Measurements from ENCODE around the gene ZNF579. TPM values are rescaled to one million over a fixed set of nuclear protein-coding genes. Genes with fewer than 3 reads are reported as not detected.
"Not testable (repeated sequence)": the region's sequence is repeated elsewhere in the genome, so short reads cannot be mapped to it uniquely, and the experiment has no call there.

The ZNF579 gene
- total RNA-seq, 1 experiment from 2014 or later: 7.2 TPM

- Histone ChIP-seq H3K4me1 (replicated peaks) (peaks cover 25% of the 10 kb centered on the region), H3K9me3 (replicated peaks) (no peaks in the 10 kb centered on the region), H3K36me3 (peaks cover 20% of the 10 kb centered on the region), H3K27me3 (replicated peaks) (no peaks in the 10 kb centered on the region), H3K27ac (peak overlapping the region; percentile 44), H3K4me3 (peak overlapping the region; percentile 70)
- no peak for DNase-seq (ENCODE audit: low read depth in 1 of 2, low spot score in 2 of 2)
Observed at GRCh38 chr19:55581145-55581822, 636 bp upstream of the ZNF579 start.

GRCh38 chr19:55579766-55580621, 654 bp downstream of the ZNF579 start:
- Histone ChIP-seq H3K9me3 (replicated peaks) (no peaks in the 10 kb centered on the region), H3K4me3 (peak overlapping the region; percentile 70), H3K27me3 (replicated peaks) (no peaks in the 10 kb centered on the region), H3K27ac (peak overlapping the region; percentile 71), H3K36me3 (peaks cover 20% of the 10 kb centered on the region), H3K4me1 (replicated peaks) (peaks cover 12% of the 10 kb centered on the region)
- peak; percentile 32 to 62 for DNase-seq (ENCODE audit: low read depth in 1 of 2, low spot score in 2 of 2)

- Histone ChIP-seq H3K36me3 (peaks cover 20% of the 10 kb centered on the region), H3K4me1 (replicated peaks) (peaks cover 11% of the 10 kb centered on the region), H3K27me3 (replicated peaks) (no peaks in the 10 kb centered on the region), H3K27ac (no peak overlapping the region), H3K9me3 (replicated peaks) (no peaks in the 10 kb centered on the region), H3K4me3 (peak overlapping the region; percentile 70)
- no peak for DNase-seq (ENCODE audit: low read depth in 1 of 2, low spot score in 2 of 2)
Observed at GRCh38 chr19:55578761-55579747, 1.6 kb downstream of the ZNF579 start.

GRCh38 chr19:55578031-55578760, 2.5 kb downstream of the ZNF579 start:
- Histone ChIP-seq H3K9me3 (replicated peaks) (no peaks in the 10 kb centered on the region), H3K36me3 (peaks cover 20% of the 10 kb centered on the region), H3K4me3 (no peak overlapping the region), H3K27me3 (replicated peaks) (no peaks in the 10 kb centered on the region), H3K4me1 (replicated peaks) (peaks cover 11% of the 10 kb centered on the region), H3K27ac (no peak overlapping the region)
- DNase-seq (ENCODE audit: low read depth in 1 of 2, low spot score in 2 of 2): no peak

- H3K27ac ChIP-seq: no peak overlapping the region
- no peaks in the 10 kb centered on the region for H3K27me3 ChIP-seq (replicated peaks)
- DNase-seq (ENCODE audit: low read depth in 1 of 2, low spot score in 2 of 2): no peak
- H3K4me1 ChIP-seq (replicated peaks): peaks cover 11% of the 10 kb centered on the region
- no peak overlapping the region for H3K4me3 ChIP-seq
- H3K9me3 ChIP-seq (replicated peaks): no peaks in the 10 kb centered on the region
- peaks cover 20% of the 10 kb centered on the region for H3K36me3 ChIP-seq
Observed at GRCh38 chr19:55576746-55577145, 3.9 kb downstream of the ZNF579 start.

GRCh38 chr19:55573929-55574328, 6.7 kb downstream of the ZNF579 start:
- H3K9me3 ChIP-seq (replicated peaks); H3K4me3 ChIP-seq; H3K27me3 ChIP-seq (replicated peaks); H3K4me1 ChIP-seq (replicated peaks); H3K27ac ChIP-seq; DNase-seq (ENCODE audit: low read depth in 1 of 2, low spot score in 2 of 2): not testable (repeated sequence)
- peaks cover 15% of the 10 kb centered on the region for H3K36me3 ChIP-seq

- H3K9me3 ChIP-seq (replicated peaks); H3K27me3 ChIP-seq (replicated peaks); H3K27ac ChIP-seq; H3K4me1 ChIP-seq (replicated peaks); H3K4me3 ChIP-seq; DNase-seq (ENCODE audit: low read depth in 1 of 2, low spot score in 2 of 2); H3K36me3 ChIP-seq: not testable (repeated sequence)
Observed at GRCh38 chr19:55569477-55569876, 11.2 kb downstream of the ZNF579 start.

- Histone ChIP-seq H3K36me3 (no peaks in the 10 kb centered on the region), H3K4me1 (replicated peaks) (no peaks in the 10 kb centered on the region), H3K9me3 (replicated peaks) (no peaks in the 10 kb centered on the region), H3K4me3 (no peak overlapping the region), H3K27ac (no peak overlapping the region), H3K27me3 (replicated peaks) (no peaks in the 10 kb centered on the region)
- no peak for DNase-seq (ENCODE audit: low read depth in 1 of 2, low spot score in 2 of 2)
Observed at GRCh38 chr19:55567708-55568328, 12.8 kb downstream of the ZNF579 start.

- no peak for DNase-seq (ENCODE audit: low read depth in 1 of 2, low spot score in 2 of 2)
- Histone ChIP-seq H3K27me3 (replicated peaks) (no peaks in the 10 kb centered on the region), H3K4me3 (no peak overlapping the region), H3K36me3 (no peaks in the 10 kb centered on the region), H3K9me3 (replicated peaks) (no peaks in the 10 kb centered on the region), H3K27ac (no peak overlapping the region), H3K4me1 (replicated peaks) (no peaks in the 10 kb centered on the region)
Observed at GRCh38 chr19:55566823-55567222, 13.8 kb downstream of the ZNF579 start.

GRCh38 chr19:55563261-55563690, 17.4 kb downstream of the ZNF579 start:
- no peak overlapping the region for H3K27ac ChIP-seq
- H3K36me3 ChIP-seq: no peaks in the 10 kb centered on the region
- no peaks in the 10 kb centered on the region for H3K4me1 ChIP-seq (replicated peaks)
- H3K4me3 ChIP-seq: no peak overlapping the region
- H3K9me3 ChIP-seq (replicated peaks): 0 out of 2 replicates have a peak, but pooled peaks cover 4% of the 10 kb centered on the region
- no peaks in the 10 kb centered on the region for H3K27me3 ChIP-seq (replicated peaks)
- no peak for DNase-seq (ENCODE audit: low read depth in 1 of 2, low spot score in 2 of 2)

GRCh38 chr19:55559684-55560083, 21.0 kb downstream of the ZNF579 start:
- Histone ChIP-seq H3K4me3 (no peak overlapping the region), H3K27ac (no peak overlapping the region), H3K4me1 (replicated peaks) (no peaks in the 10 kb centered on the region), H3K36me3 (no peaks in the 10 kb centered on the region), H3K27me3 (replicated peaks) (no peaks in the 10 kb centered on the region), H3K9me3 (replicated peaks) (0 out of 2 replicates have a peak, but pooled peaks cover 4% of the 10 kb centered on the region)
- no peak for DNase-seq (ENCODE audit: low read depth in 1 of 2, low spot score in 2 of 2)

GRCh38 chr19:55554741-55555152, 25.9 kb downstream of the ZNF579 start:
- Histone ChIP-seq H3K27ac (no peak overlapping the region), H3K4me3 (no peak overlapping the region), H3K4me1 (replicated peaks) (peaks cover 28% of the 10 kb centered on the region), H3K36me3 (no peaks in the 10 kb centered on the region), H3K9me3 (replicated peaks) (no peaks in the 10 kb centered on the region), H3K27me3 (replicated peaks) (no peaks in the 10 kb centered on the region)
- DNase-seq (ENCODE audit: low read depth in 1 of 2, low spot score in 2 of 2): no peak
